Stomach (tissue), 4 donors: Measurements from ENCODE around the gene HECW1.
"Not testable (repeated sequence)": the region's sequence is repeated elsewhere in the genome, so short reads cannot be mapped to it uniquely, and the experiment has no call there.

ENCODE experiments used
- EP300 ChIP-seq: sonication (generic); formaldehyde crosslinking; IDR thresholded peaks from one replicate; pipeline ENCODE4 v1.6.1; 2017; ENCODE audit warnings: antibody characterized with exemption
- POLR2A ChIP-seq, 4 donors: fragments of 450-650 bp; IDR thresholded peaks; one replicate each; pipeline ENCODE4 v1.6.1; 2016; ENCODE audit warnings: antibody characterized with exemption in 4 of 4, control low read depth in 2 of 4, mild to moderate bottlenecking in 1 of 4, moderate library complexity in 1 of 4
- POLR2AphosphoS5 ChIP-seq, 3 donors: sonication (generic); formaldehyde crosslinking; IDR thresholded peaks; one replicate each; pipeline ENCODE4 v1.6.1; 2016; ENCODE audit warnings: antibody characterized with exemption in 3 of 3
- TF ChIP-seq, protein P1 (sequence below), 7 experiments: fragments of 450-650 bp in 4 of 7; fragments of 200-600 bp in 3 of 7; sonication (generic) in 3 of 7; IDR thresholded peaks; one replicate each; pipeline ENCODE4 v1.5.1; 2016 to 2019; ENCODE audit warnings: antibody characterized with exemption in 7 of 7, control low read depth in 2 of 7, mild to moderate bottlenecking in 1 of 7

- TF ChIP-seq EP300; POLR2AphosphoS5 (IDR thresholded peaks at IDR 0.05); POLR2A (IDR thresholded peaks at IDR 0.05): not testable (repeated sequence)
- TF ChIP-seq, protein P1, sequence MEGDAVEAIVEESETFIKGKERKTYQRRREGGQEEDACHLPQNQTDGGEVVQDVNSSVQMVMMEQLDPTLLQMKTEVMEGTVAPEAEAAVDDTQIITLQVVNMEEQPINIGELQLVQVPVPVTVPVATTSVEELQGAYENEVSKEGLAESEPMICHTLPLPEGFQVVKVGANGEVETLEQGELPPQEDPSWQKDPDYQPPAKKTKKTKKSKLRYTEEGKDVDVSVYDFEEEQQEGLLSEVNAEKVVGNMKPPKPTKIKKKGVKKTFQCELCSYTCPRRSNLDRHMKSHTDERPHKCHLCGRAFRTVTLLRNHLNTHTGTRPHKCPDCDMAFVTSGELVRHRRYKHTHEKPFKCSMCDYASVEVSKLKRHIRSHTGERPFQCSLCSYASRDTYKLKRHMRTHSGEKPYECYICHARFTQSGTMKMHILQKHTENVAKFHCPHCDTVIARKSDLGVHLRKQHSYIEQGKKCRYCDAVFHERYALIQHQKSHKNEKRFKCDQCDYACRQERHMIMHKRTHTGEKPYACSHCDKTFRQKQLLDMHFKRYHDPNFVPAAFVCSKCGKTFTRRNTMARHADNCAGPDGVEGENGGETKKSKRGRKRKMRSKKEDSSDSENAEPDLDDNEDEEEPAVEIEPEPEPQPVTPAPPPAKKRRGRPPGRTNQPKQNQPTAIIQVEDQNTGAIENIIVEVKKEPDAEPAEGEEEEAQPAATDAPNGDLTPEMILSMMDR (IDR thresholded peaks at IDR 0.05): not testable (repeated sequence)
Measured at GRCh38 chr7:43486008-43486407, 373.6 kb downstream of the HECW1 start.
